Endothelial cell of hepatic sinusoid (primary cell): ENCODE results near the gene LPP.

Experiments
- in situ Hi-C: cut with HindIII; loops from 2 replicates; pipeline ENCODE4 v1.10.0; 2017; ENCODE audit warnings: low sequenced_read_pairs

The LPP gene

GRCh38 chr3:188489639-188490405 lies 335.9 kb downstream of the LPP start:
- in situ Hi-C loops, result no loop called here

GRCh38 chr3:188490416-188490815 lies 336.5 kb downstream of the LPP start:
- in situ Hi-C loops, result no loop called here

GRCh38 chr3:188491276-188491687 lies 337.3 kb downstream of the LPP start:
- in situ Hi-C loops, result no loop called here

GRCh38 chr3:188496390-188496789 lies 342.4 kb downstream of the LPP start:
- in situ Hi-C loops, result no loop called here

GRCh38 chr3:188497021-188497420 lies 343.1 kb downstream of the LPP start:
- in situ Hi-C loops, result no loop called here

- in situ Hi-C loops, result loop anchor here (25.0 kb wide), 1 partner anchor 766 kb away; the partner anchor contains the start of gene BCL6
Measured at GRCh38 chr3:188503647-188504046, 349.7 kb downstream of the LPP start.

- in situ Hi-C loops, result loop anchor here (25.0 kb wide), 1 partner anchor 768 kb away; the partner anchor contains the start of gene BCL6
Measured at GRCh38 chr3:188505151-188505550, 351.2 kb downstream of the LPP start.

GRCh38 chr3:188505911-188506310 lies 352.0 kb downstream of the LPP start:
- in situ Hi-C loops, result loop anchor here (25.0 kb wide), 1 partner anchor 769 kb away; the partner anchor contains the start of gene BCL6

- in situ Hi-C loops, result loop anchor here (25.0 kb wide), 1 partner anchor 769 kb away; the partner anchor contains the start of gene BCL6
Measured at GRCh38 chr3:188506446-188506845, 352.5 kb downstream of the LPP start.

GRCh38 chr3:188507244-188507720 lies 353.3 kb downstream of the LPP start:
- in situ Hi-C loops, result loop anchor here (25.0 kb wide), 1 partner anchor 770 kb away; the partner anchor contains the start of gene BCL6

GRCh38 chr3:188508454-188508853 lies 354.5 kb downstream of the LPP start:
- in situ Hi-C loops, result loop anchor here (25.0 kb wide), 1 partner anchor 771 kb away; the partner anchor contains the start of gene BCL6

- in situ Hi-C loops, result loop anchor here (25.0 kb wide), 1 partner anchor 772 kb away; the partner anchor contains the start of gene BCL6
Measured at GRCh38 chr3:188509316-188509715, 355.4 kb downstream of the LPP start.

- in situ Hi-C loops, result loop anchor here (25.0 kb wide), 1 partner anchor 773 kb away; the partner anchor contains the start of gene BCL6
Measured at GRCh38 chr3:188510366-188510765, 356.4 kb downstream of the LPP start.

GRCh38 chr3:188513662-188514328 lies 359.8 kb downstream of the LPP start:
- in situ Hi-C loops, result loop anchor here (25.0 kb wide), 1 partner anchor 776 kb away; the partner anchor contains the start of gene BCL6

- in situ Hi-C loops, result loop anchor here (25.0 kb wide), 1 partner anchor 779 kb away; the partner anchor contains the start of gene BCL6
Measured at GRCh38 chr3:188516515-188516914, 362.6 kb downstream of the LPP start.

- in situ Hi-C loops, result loop anchor here (25.0 kb wide), 1 partner anchor 781 kb away; the partner anchor contains the start of gene BCL6
Measured at GRCh38 chr3:188518416-188518815, 364.5 kb downstream of the LPP start.

GRCh38 chr3:188518835-188519452 lies 365.0 kb downstream of the LPP start:
- in situ Hi-C loops, result loop anchor here (25.0 kb wide), 1 partner anchor 782 kb away; the partner anchor contains the start of gene BCL6

GRCh38 chr3:188520466-188520865 lies 366.5 kb downstream of the LPP start:
- in situ Hi-C loops, result loop anchor here (25.0 kb wide), 1 partner anchor 783 kb away; the partner anchor contains the start of gene BCL6

- in situ Hi-C loops, result loop anchor here (25.0 kb wide), 1 partner anchor 785 kb away; the partner anchor contains the start of gene BCL6
Measured at GRCh38 chr3:188522115-188522514, 368.2 kb downstream of the LPP start.

GRCh38 chr3:188523291-188523690 lies 369.3 kb downstream of the LPP start:
- in situ Hi-C loops, result loop anchor here (25.0 kb wide), 1 partner anchor 786 kb away; the partner anchor contains the start of gene BCL6
